ENCODE results near the gene HSPA1A.
"Not testable (repeated sequence)": the region's sequence is repeated elsewhere in the genome, so short reads cannot be mapped to it uniquely, and the experiment has no call there.

HSPA1A gene

GRCh38 chr6:31851485-31851832, 36.1 kb downstream of the HSPA1A start:
- TF ChIP-seq, protein P1, sequence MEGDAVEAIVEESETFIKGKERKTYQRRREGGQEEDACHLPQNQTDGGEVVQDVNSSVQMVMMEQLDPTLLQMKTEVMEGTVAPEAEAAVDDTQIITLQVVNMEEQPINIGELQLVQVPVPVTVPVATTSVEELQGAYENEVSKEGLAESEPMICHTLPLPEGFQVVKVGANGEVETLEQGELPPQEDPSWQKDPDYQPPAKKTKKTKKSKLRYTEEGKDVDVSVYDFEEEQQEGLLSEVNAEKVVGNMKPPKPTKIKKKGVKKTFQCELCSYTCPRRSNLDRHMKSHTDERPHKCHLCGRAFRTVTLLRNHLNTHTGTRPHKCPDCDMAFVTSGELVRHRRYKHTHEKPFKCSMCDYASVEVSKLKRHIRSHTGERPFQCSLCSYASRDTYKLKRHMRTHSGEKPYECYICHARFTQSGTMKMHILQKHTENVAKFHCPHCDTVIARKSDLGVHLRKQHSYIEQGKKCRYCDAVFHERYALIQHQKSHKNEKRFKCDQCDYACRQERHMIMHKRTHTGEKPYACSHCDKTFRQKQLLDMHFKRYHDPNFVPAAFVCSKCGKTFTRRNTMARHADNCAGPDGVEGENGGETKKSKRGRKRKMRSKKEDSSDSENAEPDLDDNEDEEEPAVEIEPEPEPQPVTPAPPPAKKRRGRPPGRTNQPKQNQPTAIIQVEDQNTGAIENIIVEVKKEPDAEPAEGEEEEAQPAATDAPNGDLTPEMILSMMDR (IDR thresholded peaks at IDR 0.05; ENCODE audit: low read depth, low read length, missing control alignments): no peak
- no peak overlapping the region for H3K4me3 ChIP-seq (ENCODE audit: low read depth, low read length)
- H3K36me3 ChIP-seq (replicated peaks): no peaks in the 10 kb centered on the region
- in situ Hi-C loops (cut with HindIII; ENCODE audit: low pct_ligation_motif_present, low sequenced_read_pairs): no loop called here
- no peak overlapping the region for H3K27ac ChIP-seq
- no peaks in the 10 kb centered on the region for H3K27me3 ChIP-seq (replicated peaks)
- no peak for DNase-seq

DNA sequence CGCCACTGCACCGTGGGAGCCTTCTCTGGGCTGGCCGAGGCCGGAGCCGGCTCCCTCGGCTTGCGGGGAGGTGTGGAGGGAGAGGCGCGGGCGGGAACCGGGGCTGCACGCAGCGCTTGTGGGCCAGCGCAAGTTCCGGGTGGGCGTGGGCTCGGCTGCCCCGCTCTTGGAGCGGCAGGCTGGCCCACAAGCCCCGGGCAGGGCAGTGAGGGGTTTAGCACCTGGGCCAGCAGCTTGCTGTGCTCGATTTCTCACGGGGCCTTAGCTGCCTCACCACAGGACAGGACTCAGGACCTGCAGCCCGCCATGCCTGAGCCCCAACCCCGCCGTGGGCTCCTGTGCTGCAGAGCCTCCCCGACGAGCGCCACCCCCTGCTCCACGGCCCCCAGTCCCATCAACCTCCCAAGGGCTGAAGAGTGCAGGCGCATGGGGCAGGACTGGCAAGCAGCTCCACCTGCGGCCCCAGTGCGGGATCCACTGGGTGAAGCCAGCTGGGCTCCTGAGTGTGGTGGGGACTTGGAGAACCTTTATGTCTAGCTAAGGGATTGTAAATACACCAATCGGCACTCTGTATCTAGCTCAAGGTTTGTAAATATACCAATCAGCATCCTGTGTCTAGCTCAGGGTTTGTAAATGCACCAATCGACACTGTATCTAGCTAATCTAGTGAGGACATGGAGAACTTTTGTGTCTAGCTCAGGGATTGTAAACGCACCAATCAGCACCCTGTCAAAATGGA, 36.8 kb downstream of the HSPA1A start:
- H3K27ac ChIP-seq; H3K27me3 ChIP-seq (replicated peaks); H3K4me3 ChIP-seq (ENCODE audit: low read depth, low read length); DNase-seq; H3K36me3 ChIP-seq (replicated peaks); in situ Hi-C loops (cut with HindIII; ENCODE audit: low pct_ligation_motif_present, low sequenced_read_pairs): not testable (repeated sequence)

GRCh38 chr6:31857774-31858173, 42.4 kb downstream of the HSPA1A start:
- H3K27ac ChIP-seq; in situ Hi-C loops (cut with HindIII; ENCODE audit: low pct_ligation_motif_present, low sequenced_read_pairs); DNase-seq; H3K27me3 ChIP-seq (replicated peaks); H3K4me3 ChIP-seq (ENCODE audit: low read depth, low read length): not testable (repeated sequence)
- H3K36me3 ChIP-seq (replicated peaks): peaks cover 20% of the 10 kb centered on the region

GRCh38 chr6:31858707-31859106, 43.4 kb downstream of the HSPA1A start:
- DNase-seq: no peak
- in situ Hi-C loops (cut with HindIII; ENCODE audit: low pct_ligation_motif_present, low sequenced_read_pairs): no loop called here
- H3K4me3 ChIP-seq (ENCODE audit: low read depth, low read length): no peak overlapping the region
- TF ChIP-seq, protein P1 (IDR thresholded peaks at IDR 0.05; ENCODE audit: low read depth, low read length, missing control alignments): no peak
- peaks cover 20% of the 10 kb centered on the region for H3K36me3 ChIP-seq (replicated peaks)
- no peaks in the 10 kb centered on the region for H3K27me3 ChIP-seq (replicated peaks)
- no peak overlapping the region for H3K27ac ChIP-seq

- DNase-seq: no peak
- Histone ChIP-seq H3K4me3 (ENCODE audit: low read depth, low read length) (no peak overlapping the region), H3K36me3 (replicated peaks) (peaks cover 20% of the 10 kb centered on the region), H3K27me3 (replicated peaks) (no peaks in the 10 kb centered on the region), H3K27ac (no peak overlapping the region)
- TF ChIP-seq, protein P1 (IDR thresholded peaks at IDR 0.05; ENCODE audit: low read depth, low read length, missing control alignments): no peak
- in situ Hi-C loops (cut with HindIII; ENCODE audit: low pct_ligation_motif_present, low sequenced_read_pairs): no loop called here
These were observed 44.6 kb downstream of the HSPA1A start for GRCh38 chr6:31859923-31860322.

DNA sequence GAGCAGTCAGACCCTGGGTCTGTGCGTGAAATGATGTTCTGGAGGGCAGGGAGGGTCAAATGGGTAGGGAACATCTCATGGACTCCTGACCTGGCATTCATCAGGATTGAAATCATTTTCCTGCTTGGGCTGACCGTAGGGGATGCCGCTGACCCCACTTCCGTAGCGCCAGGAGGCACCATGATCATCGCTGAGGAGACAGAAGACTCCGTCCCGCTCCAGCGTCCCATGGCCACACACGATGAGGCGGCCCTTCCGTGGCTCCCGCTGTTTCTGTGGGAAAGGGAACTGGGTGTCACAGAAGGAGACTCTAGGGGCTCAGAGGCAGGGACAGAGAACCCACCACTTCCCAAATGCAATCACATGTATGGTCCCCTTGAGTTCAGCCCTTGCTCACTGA, 45.0 kb downstream of the HSPA1A start:
- in situ Hi-C loops (cut with HindIII; ENCODE audit: low pct_ligation_motif_present, low sequenced_read_pairs): no loop called here
- Histone ChIP-seq H3K27ac (no peak overlapping the region), H3K4me3 (ENCODE audit: low read depth, low read length) (no peak overlapping the region), H3K36me3 (replicated peaks) (peaks cover 20% of the 10 kb centered on the region), H3K27me3 (replicated peaks) (no peaks in the 10 kb centered on the region)
- DNase-seq: no peak
- TF ChIP-seq, protein P1 (IDR thresholded peaks at IDR 0.05; ENCODE audit: low read depth, low read length, missing control alignments): no peak

DNA sequence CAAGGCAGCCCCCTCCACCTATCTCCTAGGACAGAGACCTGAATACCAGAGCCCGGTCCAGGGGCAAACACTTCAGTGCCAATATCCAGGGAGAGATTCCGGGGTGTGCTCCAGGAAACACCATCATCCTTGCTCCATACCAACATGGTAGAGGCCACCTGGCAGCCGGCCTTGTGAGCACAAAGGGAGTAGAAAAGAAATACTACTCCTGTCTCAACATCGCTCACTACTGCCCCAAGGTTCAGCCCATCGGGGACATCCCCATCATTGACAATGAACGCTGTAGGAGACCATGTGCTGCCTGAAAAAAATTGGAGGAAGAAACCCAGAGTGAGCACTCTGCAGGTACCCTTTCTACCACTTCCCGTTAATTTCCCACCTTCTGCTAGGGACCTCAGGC, 45.8 kb downstream of the HSPA1A start:
- in situ Hi-C loops (cut with HindIII; ENCODE audit: low pct_ligation_motif_present, low sequenced_read_pairs): no loop called here
- Histone ChIP-seq H3K4me3 (ENCODE audit: low read depth, low read length) (no peak overlapping the region), H3K27ac (no peak overlapping the region), H3K27me3 (replicated peaks) (no peaks in the 10 kb centered on the region), H3K36me3 (replicated peaks) (peaks cover 20% of the 10 kb centered on the region)
- TF ChIP-seq, protein P1 (IDR thresholded peaks at IDR 0.05; ENCODE audit: low read depth, low read length, missing control alignments): no peak
- DNase-seq: no peak
